GM21619 (cell line): ENCODE measurements around the gene AKAP6.
A peak's percentile ranks its signal among the peaks of the same experiment; 100 is the strongest.

Experiments
- ATAC-seq: cut with Tn5 transposase; IDR thresholded peaks from one replicate; pipeline ENCODE4 v1.9.1; 2021; ENCODE audit not compliant: unreplicated experiment

AKAP6 gene

DNA sequence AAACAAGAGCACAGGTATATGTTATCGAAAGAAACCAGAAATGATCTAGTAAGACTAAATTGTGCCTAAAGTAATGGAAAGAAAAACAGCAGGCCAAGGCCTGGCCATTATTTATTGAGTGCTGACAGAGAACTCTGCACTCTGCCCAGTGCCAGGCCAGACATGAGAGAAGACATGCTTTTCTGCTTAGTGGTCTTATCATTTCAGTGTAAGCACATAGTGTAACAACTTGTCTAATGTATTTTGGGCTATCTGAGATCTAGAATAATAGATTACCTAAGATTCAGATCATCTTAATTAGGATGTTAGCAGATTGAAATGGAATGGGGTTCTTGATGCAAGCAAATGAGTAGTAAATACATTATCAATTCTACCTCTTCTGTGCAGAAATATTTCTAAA lies 278.3 kb downstream of the AKAP6 start:
- ATAC-seq: no peak

DNA sequence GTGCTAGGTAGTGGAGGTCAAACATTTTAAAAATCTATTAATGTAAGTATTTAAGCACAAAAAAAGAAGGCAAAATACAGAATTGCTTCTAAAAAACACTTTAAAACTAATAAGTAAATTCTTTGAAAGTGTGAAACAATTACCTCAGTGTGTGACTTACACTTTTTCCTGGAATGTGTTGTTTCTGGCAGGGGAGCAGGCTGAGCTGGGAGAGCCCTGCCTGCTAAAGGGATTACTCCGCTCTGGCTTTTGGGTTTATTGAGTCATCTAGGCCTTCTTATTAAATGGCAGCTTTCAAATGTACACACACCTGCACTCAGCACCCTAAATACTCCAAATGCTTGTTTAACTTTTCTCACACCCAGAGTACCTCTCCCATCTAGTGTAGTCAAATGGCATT lies 279.8 kb downstream of the AKAP6 start:
- no peak for ATAC-seq

DNA sequence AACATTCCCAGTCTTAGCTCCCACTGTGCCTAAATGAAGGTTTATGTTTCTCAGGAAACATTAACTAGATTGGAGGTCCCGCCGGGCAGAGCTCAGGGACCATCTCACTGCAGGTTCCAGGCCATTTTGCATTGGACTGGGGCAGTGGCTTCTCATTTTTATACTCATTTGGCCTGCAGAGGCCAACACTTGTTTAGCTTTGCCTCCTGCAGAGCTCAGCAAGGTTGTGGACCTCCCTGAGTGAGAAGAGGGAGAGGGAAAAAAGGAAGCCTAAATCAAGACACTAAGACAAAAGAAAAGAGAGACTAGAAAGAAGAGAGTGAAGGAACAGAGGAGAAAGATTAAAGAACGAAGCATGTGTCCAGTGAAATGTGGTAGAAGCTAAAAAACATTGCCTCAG lies 280.3 kb downstream of the AKAP6 start:
- no peak for ATAC-seq

DNA sequence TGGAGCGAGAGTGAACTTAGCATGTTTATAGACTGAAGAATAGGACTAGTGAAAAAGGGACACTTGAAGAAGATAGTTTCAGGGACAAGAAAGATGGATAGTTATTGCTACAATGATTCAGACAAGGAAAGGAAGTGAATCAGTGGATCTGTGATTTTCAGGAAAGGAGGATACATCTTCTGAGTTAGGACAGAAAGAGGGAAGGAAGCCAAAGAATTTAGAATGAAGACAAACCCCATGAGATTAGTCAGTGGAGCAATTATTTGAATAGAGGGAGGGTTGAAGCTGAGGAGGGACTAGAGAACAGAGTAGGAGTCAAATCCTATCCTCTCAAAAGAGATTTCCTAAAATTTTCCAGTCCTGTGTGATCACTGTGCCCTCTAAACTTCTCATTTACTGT lies 282.7 kb downstream of the AKAP6 start:
- ATAC-seq: no peak

DNA sequence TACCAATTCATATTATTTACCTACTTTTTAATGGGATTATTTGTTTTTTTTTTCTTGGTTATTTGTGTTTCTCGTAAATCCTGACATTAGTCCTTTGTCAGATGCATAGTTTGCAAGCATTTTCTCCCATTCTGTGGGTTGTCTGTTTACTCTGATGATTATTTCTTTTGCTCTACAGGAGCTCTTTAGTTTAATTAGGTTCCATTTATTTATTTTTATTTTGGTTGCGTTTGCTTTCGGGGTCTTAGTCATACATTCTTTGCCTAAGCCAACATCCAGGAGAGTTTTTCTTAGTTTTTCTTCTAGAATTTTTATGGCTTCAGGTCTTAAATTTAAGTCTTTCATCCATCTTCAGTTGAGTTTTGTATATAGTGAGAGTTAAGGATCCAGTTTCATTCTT lies 289.9 kb downstream of the AKAP6 start:
- ATAC-seq: no peak

DNA sequence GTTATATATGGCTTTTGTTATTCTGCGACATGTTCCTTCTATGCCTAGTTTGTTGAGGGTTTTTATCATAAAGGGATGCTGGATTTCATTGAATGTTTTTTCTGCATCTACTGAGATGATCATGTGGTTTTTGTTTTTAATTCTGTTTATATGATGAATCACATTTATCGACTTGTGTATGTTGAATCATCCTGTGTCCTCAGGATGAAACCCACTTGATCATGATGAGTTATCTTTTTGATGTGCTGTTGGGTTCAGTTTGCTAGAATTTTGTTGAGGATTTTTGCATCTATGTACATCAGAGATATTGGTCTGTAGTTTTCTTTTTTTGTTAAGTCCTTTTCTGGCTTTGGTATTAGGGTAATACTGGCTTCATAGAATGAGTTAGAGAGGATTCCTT lies 291.2 kb downstream of the AKAP6 start:
- ATAC-seq: no peak

DNA sequence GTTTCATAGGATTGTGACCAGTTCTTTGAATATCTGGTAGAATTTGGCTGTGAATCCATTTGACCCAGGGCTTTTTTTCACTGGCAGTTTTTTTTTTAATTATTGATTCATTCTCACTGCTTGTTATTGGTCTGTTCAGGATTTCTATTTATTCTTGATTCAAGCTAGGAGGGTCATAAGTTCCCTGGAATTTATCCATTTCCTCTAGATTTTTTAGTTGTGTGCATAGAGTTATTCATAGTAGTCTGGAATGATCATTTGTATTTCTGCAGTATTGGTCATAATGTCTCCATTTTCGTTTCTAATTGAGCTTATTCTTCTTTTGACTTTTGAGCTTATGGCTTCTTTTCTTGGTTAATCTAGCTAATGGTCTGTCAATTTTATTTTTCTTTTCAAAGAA lies 291.6 kb downstream of the AKAP6 start:
- no peak for ATAC-seq

DNA sequence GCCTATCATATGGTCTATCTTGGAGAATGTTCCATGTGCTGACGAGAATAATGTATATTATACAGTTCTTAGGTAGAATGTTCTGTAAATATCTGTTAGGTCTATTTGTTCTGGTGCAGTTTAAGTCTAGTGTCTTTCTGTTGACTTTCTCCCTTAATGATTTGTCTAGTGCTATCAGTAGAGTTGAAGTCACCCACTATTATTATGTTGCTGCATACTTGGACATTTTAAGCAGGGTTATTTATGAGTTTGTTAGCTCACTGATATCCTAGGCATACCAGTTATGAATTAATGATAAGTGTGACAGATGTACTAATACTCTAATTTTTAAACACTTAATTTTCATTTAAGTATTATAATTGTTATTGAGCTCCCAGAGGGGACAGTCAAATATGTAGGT lies 292.5 kb downstream of the AKAP6 start:
- no peak for ATAC-seq

DNA sequence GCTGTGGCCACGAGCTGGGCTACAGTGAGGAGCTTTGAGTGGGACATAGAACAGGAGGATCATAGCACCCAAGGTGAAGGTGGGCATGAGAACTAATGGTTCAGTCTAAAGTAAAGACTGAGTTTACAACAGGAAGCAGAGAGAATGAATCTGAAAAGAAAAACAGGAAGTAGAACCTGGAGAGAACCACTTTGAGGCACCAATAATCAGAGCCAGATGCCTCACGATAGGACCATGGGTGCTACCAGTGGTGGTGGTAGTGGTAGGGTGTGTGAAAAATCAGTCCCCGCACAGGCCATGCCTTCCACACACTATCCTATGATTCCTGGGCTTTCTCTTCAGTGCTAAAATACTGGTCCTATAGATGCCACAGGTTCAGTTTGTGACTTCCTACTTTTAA lies 293.6 kb downstream of the AKAP6 start:
- ATAC-seq: peak; percentile 60

DNA sequence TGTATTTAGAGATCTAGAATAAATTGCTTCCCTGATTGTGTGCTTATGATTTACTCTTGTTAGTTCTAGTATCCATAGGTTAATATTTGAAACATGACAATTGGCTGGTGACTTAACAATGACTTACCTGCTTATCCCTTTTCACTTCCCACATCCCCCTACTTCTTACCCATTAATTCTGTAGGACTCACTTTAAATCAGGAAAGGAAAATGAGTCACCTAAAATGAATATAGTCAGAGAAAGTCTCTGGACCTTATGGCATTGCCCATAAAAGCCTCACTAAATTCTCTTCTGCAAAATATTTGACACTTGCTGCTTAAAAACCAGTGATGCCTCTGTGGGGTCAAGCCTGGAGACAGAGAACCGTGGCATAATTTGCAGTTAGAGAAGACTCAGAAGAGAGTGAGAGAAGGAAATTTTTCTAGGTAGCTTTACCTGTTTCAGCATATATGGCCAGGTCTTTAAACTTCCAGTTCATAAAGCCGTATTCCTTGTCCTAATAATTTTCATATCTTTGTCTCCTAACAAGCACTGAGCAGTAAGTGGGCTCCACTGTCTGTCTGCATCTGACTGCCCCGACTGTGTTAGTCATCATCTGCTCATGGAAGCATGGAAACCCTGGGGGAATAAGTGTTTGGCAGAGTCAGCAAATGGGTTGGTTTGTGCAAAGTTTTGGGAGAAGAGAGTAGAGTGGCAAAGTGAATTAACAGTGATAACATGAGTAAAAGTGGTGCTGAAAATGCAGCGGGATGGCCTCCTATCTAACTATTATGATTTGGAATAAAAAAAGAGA lies 294.4 kb downstream of the AKAP6 start:
- ATAC-seq: no peak

DNA sequence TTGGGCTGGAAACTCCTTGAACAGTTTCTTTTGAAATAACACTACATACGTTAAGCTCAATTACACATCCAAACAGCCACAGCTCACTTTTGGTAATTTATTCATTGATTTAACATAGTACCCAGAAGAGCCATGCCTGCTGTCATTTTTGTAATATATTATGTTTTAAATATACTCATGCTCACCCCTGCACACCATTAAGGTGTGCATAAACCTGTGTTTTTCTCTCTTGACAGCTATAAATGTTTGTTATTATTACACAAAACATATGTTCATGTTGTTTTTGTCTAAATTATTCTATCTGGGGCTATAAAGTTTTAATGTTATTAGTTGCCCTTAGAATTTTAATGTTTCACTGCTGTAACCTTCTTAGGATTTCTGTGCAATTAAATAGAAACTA lies 296.1 kb downstream of the AKAP6 start:
- no peak for ATAC-seq

DNA sequence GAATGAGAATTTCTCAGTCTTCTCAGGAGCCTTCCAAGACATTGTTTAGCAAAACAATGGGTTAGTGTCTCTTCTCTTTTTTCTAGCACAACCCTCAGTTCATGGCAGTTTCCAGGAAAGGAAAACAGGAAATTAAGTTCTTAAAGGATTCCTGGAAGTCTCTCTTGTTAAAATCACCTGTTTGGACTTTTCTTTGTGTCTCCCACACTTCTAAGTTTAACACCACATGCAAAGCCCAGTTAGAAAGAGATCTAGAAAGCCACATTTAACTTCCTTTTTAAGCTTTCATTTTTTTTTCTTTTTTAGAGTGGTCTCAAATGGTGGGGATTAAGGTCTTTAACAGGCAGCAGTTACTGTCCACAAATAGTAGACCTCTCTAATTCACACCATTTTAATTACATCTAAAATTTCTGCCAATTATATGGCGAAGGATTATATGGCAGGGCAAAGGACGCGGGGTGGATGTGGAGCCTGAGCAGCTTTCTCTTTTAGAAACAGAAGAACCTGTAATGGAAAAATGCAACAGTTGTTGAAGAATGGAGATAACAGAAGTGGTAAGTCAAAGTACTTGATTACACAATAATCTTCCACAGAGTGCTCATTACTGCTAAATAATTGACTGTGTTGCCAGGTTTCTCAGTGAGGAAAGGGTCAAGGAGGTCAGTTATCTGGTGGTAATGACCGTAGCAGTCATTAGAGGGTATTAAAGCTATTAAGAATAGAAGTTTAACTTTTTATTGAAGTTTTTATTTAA lies 298.6 kb downstream of the AKAP6 start:
- no peak for ATAC-seq

DNA sequence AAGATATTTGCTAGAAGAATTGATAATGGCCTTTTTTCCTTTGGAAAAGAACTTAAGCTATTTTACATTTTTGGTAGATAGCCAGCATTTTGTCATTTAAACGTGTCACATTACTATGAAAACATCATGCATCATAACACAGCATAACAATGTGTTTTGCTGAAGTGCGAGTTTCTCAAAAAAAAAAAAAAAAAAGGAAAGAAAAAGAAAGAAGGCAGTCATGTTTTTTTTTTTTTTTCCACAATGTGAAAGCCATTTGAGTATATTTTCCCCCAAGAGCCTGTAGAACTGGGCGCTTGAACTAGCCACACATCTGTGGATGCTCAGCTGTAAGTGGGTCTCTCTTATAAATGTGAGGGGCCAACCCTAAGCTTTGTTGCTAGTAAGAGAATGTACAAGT lies 300.1 kb downstream of the AKAP6 start:
- ATAC-seq: no peak

DNA sequence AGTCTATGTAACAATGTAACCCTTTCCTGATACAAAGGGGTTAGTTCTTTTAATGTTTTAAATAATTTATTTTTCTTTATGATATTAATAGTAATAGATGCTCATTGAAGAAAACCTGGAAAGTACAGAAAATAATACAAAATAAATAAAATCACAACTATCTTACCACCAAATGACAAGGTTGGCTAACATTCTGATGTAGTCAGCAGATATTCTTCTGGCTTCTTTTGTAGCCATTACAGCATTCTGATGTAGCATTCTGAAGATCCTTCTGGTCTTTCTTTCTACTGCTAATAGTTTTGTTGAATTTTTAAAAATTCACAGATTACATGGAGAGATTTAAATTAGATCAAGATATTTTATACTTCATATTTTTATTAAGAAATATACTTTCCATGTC lies 301.6 kb downstream of the AKAP6 start:
- ATAC-seq: no peak

DNA sequence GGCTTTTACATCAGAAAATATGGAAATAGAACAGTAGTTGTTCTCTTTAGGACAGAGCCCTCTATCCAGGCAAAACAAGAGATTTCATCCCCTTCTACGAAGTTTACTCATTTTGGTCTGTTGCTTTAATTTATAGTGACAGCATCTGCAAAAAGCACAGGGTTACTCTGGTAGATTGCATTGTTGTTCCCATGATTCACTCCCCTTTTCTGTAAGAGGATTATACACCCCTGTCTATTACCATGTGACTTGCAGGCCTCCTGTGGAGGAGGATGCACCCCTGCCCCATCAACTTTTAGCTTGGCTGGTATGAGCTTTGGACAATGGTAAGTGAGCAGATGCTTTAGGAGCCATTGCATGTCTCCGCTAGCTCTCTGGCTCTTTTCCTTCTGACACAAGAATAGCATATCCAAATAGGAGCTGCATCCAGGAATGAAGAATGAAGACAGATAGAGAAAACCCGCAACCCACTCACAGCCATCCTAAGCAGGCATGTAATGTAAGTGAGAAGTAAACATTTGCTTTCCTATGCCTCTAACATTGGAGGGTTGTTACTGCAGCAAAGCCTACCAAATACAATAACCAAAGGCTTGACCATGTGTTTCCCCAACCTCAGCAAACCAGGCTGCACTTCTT lies 304.2 kb downstream of the AKAP6 start:
- ATAC-seq: no peak

DNA sequence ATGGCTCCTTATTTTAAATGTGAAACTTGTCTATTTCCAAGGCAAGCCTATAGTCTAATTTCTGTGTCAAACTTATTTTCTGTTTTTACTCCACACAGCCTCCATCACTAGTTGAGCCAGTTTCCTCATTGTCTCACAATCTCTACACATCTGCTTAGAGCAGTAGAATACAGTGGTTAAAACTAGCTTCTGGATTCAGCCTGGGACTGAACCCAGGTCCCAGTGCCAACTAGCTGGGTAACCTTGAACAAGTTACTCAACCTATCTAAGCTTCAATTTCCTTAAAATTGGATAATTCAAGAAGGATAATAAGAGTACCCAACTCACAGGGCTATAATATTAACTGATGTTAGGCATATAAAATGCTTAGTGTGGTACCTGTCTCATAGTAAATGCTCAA lies 304.8 kb downstream of the AKAP6 start:
- ATAC-seq: no peak

DNA sequence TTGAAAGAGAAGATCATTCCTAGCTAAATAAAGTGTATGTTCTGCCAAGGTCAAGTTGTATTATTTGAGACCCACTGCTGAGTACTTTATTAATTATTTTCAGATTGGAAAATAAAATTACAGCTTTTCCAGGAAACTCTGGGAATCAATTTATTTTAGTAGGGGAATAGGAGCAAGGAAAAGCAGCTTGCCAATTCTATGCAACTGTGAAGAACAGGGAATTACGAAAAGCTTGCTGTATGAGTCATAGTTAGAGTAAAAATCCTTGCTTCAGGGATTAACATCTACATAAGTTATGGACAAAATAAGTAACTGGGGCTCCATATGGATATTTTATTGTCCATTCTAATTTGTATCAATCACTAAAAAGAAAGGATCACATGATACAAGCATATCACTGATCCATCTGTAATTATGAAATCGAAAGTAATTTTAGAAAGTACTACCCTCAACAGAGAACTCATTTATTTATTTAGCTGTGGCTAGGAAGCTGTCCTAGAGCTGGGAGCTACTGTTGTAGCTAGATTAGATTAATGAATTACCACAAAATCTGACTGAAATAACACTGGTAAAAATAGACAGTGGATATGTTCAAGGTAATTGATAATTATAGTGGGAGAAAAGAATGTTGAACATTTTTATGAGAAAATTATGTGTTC lies 306.1 kb downstream of the AKAP6 start:
- peak; percentile 66 for ATAC-seq

DNA sequence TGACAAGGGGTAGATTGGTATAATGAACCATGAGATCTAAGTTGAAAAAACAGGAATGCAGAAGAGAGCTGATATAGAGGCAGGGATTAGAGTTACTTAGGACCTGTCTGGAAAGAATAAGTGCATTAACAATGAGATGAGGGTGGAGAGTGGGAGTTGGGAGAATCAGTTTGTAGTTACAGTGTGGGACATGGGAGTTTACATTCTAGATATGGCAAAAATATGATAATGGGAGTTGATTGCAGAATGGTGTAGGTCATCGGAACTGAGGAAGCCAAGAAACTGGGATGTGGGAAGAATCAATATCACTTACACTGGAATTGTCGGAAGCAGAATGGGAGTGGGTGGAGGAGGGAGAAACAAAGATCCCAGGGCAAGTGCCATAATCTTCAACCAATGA lies 308.5 kb downstream of the AKAP6 start:
- ATAC-seq: no peak

DNA sequence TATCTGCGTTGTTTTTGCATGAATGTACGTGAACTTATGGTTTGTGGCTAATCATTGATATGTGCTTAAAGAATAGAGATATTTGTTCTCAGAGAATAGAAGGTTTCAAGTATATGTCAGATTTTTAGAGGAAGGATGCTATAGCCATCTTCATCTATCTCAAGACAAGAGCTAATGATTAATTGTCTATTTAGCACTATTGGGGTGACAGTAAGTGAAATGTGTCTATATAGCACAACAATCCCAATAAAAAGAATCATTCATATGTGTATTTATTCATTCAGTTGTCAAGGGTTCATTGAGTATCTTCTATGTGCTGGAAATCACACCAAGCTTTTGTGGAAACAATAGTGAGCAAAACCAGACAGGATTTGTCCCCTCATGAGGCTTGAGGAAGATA lies 310.1 kb downstream of the AKAP6 start:
- ATAC-seq: no peak

DNA sequence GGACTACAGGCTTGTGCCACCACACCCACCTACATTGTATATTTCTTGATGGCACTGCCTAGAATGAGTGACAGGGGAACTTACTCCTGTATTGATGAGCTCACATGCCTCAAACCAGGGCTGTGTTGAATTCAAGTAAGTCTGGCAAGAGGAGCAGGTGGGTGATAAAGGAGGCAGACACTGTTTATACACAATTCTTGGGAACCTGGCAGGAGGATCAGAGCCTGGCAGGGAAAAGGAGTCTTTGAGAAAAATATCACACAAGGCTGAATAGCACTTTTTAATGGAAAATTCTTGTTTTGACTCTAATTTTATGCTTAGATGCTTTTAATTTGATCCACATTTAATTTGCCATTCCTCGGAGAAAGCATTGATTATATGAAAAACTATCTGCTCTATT lies 316.5 kb downstream of the AKAP6 start:
- ATAC-seq: no peak

DNA sequence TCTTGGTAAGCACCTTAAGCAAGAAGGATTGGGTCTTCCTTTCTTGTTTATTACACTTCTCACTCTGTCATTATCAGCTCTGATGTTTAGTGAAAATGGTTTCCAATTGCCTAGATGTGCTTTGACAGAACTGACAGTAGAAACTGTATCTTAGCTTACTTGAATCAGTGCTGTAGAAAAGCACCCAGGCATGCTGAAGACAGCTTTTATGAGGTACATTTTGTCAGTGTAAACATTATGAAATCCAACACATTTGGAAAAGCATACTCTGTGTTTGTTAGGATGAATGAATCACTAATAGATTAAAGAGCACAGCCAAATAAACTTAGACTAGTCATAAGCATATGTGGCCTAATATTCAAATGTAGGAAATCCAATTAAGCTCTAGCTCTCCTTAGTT lies 319.3 kb downstream of the AKAP6 start:
- ATAC-seq: no peak

DNA sequence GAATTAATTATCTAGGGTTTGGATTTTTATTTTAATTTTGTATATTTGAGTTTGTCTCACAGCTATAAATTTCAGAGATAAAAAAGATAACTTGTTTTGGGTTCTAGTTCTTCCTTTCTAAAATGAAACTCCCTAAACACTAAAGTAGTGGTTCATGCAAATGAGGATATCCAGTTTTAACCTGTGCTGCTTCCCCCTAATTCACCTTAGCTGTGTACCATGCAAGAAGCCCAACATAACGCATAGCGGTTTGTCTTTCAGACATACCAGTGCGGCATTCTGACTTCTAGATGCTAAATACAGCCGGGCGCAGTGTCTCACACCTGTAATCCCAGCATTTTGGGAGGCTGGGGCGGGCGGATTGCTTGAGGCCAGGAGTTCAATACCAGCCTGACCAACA lies 320.9 kb downstream of the AKAP6 start:
- no peak for ATAC-seq
